Neural crest cell (in vitro differentiated cells): ENCODE measurements around the gene ADORA2B. TPM values are rescaled to one million over a fixed set of nuclear protein-coding genes. Genes with fewer than 3 reads are reported as not detected.
"Not testable (repeated sequence)": the region's sequence is repeated elsewhere in the genome, so short reads cannot be mapped to it uniquely, and the experiment has no call there.

ENCODE experiments used
- DNase-seq: peaks from one replicate; pipeline ENCODE4 v3.0.0; 2021; ENCODE audit warnings: low read depth, mixed read lengths, low spot score
- H3K27ac Mint-ChIP-seq: one replicate; pipeline ENCODE4 v1.8.0; 2021; ENCODE audit warnings: mild to moderate bottlenecking, mixed read lengths; ENCODE audit not compliant: unreplicated experiment
- H3K27me3 Mint-ChIP-seq: 2 replicates; pipeline ENCODE4 v1.8.0; 2021; ENCODE audit warnings: low read depth, mild to moderate bottlenecking, mixed read lengths
- H3K36me3 Mint-ChIP-seq: 2 replicates; pipeline ENCODE4 v1.8.0; 2021; ENCODE audit warnings: low read depth, mild to moderate bottlenecking, mixed read lengths
- H3K4me1 Mint-ChIP-seq: 2 replicates; pipeline ENCODE4 v1.8.0; 2021; ENCODE audit warnings: mixed read lengths
- H3K4me3 Mint-ChIP-seq: one replicate; pipeline ENCODE4 v1.8.0; 2021; ENCODE audit warnings: mild to moderate bottlenecking, mixed read lengths
- H3K9me3 Mint-ChIP-seq: 2 replicates; pipeline ENCODE4 v1.8.0; 2021; ENCODE audit warnings: mixed read lengths
- total RNA-seq: library from RNA; stranded (reverse); gene quantifications from 2 replicates; pipeline ENCODE4 v1.2.1, GENCODE V29; 2021
- TF ChIP-seq, protein P1 (sequence below): fragments of 200-600 bp; sonication (generic); conservative IDR thresholded peaks from 2 replicates; pipeline ENCODE4 v1.5.0; 2021; ENCODE audit warnings: antibody characterized with exemption, mild to moderate bottlenecking

The ADORA2B gene
- total RNA-seq, 1 donor from 2014 or later, result 0.98 TPM

- no peaks in the 10 kb centered on the region for H3K27me3 Mint-ChIP-seq
- no peaks in the 10 kb centered on the region for H3K36me3 Mint-ChIP-seq
- TF ChIP-seq, protein P1, sequence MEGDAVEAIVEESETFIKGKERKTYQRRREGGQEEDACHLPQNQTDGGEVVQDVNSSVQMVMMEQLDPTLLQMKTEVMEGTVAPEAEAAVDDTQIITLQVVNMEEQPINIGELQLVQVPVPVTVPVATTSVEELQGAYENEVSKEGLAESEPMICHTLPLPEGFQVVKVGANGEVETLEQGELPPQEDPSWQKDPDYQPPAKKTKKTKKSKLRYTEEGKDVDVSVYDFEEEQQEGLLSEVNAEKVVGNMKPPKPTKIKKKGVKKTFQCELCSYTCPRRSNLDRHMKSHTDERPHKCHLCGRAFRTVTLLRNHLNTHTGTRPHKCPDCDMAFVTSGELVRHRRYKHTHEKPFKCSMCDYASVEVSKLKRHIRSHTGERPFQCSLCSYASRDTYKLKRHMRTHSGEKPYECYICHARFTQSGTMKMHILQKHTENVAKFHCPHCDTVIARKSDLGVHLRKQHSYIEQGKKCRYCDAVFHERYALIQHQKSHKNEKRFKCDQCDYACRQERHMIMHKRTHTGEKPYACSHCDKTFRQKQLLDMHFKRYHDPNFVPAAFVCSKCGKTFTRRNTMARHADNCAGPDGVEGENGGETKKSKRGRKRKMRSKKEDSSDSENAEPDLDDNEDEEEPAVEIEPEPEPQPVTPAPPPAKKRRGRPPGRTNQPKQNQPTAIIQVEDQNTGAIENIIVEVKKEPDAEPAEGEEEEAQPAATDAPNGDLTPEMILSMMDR, result no peak
- H3K27ac Mint-ChIP-seq, result no peak overlapping the region
- no peaks in the 10 kb centered on the region for H3K4me1 Mint-ChIP-seq
- no peak overlapping the region for H3K4me3 Mint-ChIP-seq
- no peaks in the 10 kb centered on the region for H3K9me3 Mint-ChIP-seq
- DNase-seq, result no peak
These were observed 37.6 kb upstream of the ADORA2B start for GRCh38 chr17:15907290-15907689.

- no peaks in the 10 kb centered on the region for H3K4me1 Mint-ChIP-seq
- no peaks in the 10 kb centered on the region for H3K9me3 Mint-ChIP-seq
- H3K27me3 Mint-ChIP-seq, result no peaks in the 10 kb centered on the region
- DNase-seq, result no peak
- H3K27ac Mint-ChIP-seq, result no peak overlapping the region
- H3K4me3 Mint-ChIP-seq, result no peak overlapping the region
- no peaks in the 10 kb centered on the region for H3K36me3 Mint-ChIP-seq
- TF ChIP-seq, protein P1, result no peak
These were observed 36.6 kb upstream of the ADORA2B start for GRCh38 chr17:15908378-15908777.

DNA sequence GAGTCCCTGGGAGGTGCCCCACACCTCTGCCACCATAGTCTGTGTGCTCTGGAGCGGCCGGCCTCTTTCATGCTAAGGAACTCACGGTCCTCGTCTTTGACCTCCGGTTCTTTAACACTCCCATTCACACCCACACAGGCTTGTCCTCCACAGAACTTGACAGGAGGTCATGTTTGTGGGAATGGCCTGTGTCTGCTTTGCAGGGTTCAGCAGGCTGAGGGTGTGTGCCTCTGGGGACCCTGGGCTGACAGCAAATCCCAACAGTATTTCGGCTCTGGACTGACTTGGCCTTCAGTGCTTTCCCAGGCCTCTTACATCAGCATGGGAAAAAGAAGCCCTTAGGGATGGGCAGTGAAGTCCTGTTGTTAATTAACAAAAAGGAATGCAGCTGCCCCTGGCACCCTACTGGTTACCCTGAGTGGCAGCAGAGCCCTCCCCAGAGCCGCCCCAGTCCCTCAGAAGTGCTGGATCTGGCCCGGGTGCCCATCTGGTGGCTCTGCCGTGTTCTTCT lies 35.4 kb upstream of the ADORA2B start:
- TF ChIP-seq, protein P1, result no peak
- Mint-ChIP-seq H3K4me3 (no peak overlapping the region), H3K36me3 (no peaks in the 10 kb centered on the region), H3K27me3 (no peaks in the 10 kb centered on the region), H3K4me1 (no peaks in the 10 kb centered on the region), H3K27ac (no peak overlapping the region), H3K9me3 (no peaks in the 10 kb centered on the region)
- no peak for DNase-seq

DNA sequence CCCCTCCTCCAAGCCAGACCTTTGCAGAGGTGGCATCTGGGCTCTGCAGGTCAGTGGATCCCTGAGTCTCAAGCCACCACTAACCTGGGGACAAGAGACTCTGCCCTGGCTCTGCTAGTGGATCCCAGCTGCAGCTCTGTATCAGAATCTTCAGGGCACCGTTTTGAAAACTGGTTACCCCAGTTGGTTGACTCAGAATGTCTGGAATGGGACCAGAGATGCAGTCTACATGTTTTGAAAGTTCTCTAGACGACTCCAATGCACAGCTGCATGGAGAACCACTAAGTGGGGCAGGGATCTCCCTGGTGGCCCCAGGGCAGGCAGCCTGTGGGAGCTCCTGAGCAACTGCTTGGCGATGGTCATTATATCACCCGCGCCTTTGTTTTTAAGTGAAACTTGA lies 34.1 kb upstream of the ADORA2B start:
- no peaks in the 10 kb centered on the region for H3K36me3 Mint-ChIP-seq
- TF ChIP-seq, protein P1, result no peak
- no peaks in the 10 kb centered on the region for H3K27me3 Mint-ChIP-seq
- H3K4me3 Mint-ChIP-seq, result no peak overlapping the region
- no peaks in the 10 kb centered on the region for H3K9me3 Mint-ChIP-seq
- no peak for DNase-seq
- no peak overlapping the region for H3K27ac Mint-ChIP-seq
- no peaks in the 10 kb centered on the region for H3K4me1 Mint-ChIP-seq

GRCh38 chr17:15911701-15912100 lies 33.2 kb upstream of the ADORA2B start:
- H3K27me3 Mint-ChIP-seq, H3K27ac Mint-ChIP-seq, H3K36me3 Mint-ChIP-seq, H3K4me1 Mint-ChIP-seq, H3K9me3 Mint-ChIP-seq, DNase-seq, H3K4me3 Mint-ChIP-seq: not testable (repeated sequence)

DNA sequence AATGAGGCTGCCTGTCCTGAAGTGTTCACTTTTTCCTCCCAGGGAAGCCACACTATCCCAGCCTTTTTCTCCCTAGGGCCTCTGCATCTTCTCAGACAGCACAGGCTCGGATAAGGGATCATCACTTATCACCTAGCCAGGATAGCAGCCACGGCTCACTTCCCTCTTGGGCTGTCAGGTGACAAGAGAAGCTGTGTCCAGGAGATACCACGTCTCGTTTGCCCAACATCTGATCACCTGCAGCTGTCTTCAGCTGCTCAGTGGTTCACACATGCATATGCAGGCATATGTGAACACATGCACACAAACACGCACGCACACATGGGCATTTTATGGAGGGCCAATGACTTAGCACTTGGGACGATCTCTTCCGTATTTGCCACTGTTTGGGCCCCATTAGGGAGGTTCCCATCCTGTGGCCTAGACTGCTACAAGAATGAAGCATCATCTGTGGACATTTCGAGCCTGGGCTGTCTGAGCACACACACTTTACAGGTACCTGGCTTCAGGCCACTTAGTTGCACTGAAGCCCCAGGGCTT lies 32.4 kb upstream of the ADORA2B start:
- H3K9me3 Mint-ChIP-seq, result no peaks in the 10 kb centered on the region
- TF ChIP-seq, protein P1, result no peak
- H3K27ac Mint-ChIP-seq, result no peak overlapping the region
- DNase-seq, result no peak
- no peaks in the 10 kb centered on the region for H3K36me3 Mint-ChIP-seq
- no peaks in the 10 kb centered on the region for H3K4me1 Mint-ChIP-seq
- H3K4me3 Mint-ChIP-seq, result no peak overlapping the region
- H3K27me3 Mint-ChIP-seq, result no peaks in the 10 kb centered on the region
